Left cardiac atrium (tissue), 4 donors: ENCODE data around the gene MAP2K7. TPM values are rescaled to one million over a fixed set of nuclear protein-coding genes. Genes with fewer than 3 reads are reported as not detected.
"Not testable (repeated sequence)": the region's sequence is repeated elsewhere in the genome, so short reads cannot be mapped to it uniquely, and the experiment has no call there.

ENCODE experiments used
- ATAC-seq, 2 donors: fragments of 200-7000 bp; cut with Tn5 transposase; one replicate each; pipeline ENCODE4 v1.9.1; 2020; ENCODE audit warnings: mild to moderate bottlenecking in 2 of 2, moderate library complexity in 2 of 2
- DNase-seq: peaks from one replicate; pipeline ENCODE4 v3.0.0-alpha.2; 2020
- intact Hi-C, 2 donors: fragments of 100-400 bp; cut with DNase I; formaldehyde crosslinking; loops; one replicate each; pipeline versions ENCODE4 v1.14.1 to v1.15.1; 2022 to 2023
- total RNA-seq, 2 donors: library from RNA; stranded (reverse); fragmentation: NEBNext Ultra II Directional; extraction: Animal tissue kit (Norgen Biotek cat#: 25700); gene quantifications; one replicate each; pipeline ENCODE4 v1.2.1, GENCODE V29; 2021
- donor health status: DM: no; HTN: yes; CAD: no.
- donor health status: DM: no; HTN: yes; CAD: no; lungs with severe emphysema.
- donor health status: DM: yes; HTN: yes; CAD: no.
- donor health status: Dilated cardiomyopathy.

Gene MAP2K7
- total RNA-seq, 2 donors from 2014 or later, result 24.3 to 25.8 TPM

DNA sequence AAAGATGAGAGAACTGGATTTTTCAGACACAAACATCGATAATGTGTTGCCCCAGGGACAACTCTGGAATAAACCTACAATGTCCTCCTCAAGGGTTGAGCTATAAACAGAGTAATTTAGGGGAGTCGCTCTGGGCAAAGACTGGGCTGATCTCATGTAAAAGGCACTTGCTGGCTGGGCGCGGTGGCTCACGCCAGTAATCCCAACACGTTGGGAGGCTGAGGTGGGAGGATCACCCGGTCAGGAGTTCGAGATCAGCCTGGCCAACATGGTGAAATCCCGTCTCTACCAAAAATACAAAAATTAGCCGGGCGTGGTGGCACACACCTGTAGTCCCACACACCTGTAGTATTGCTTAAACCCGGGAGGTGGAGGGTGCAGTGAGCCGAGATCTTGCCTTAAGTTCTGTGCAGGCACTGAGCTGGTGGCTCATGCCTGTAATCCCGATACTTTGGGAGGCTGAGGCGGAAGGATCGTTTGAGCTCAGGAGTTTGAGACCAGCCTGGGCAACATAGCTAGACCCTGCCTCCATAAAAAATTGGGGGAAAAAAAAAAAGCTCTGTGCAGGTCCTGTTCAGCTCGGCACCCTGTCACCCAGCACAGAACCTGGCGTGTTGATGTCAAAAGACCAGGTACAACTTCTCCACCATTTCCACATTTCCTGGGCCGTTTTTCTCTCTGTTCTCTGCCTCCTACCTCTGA, 38.4 kb downstream of the MAP2K7 start:
- DNase-seq (no peak), ATAC-seq (no peak)

DNA sequence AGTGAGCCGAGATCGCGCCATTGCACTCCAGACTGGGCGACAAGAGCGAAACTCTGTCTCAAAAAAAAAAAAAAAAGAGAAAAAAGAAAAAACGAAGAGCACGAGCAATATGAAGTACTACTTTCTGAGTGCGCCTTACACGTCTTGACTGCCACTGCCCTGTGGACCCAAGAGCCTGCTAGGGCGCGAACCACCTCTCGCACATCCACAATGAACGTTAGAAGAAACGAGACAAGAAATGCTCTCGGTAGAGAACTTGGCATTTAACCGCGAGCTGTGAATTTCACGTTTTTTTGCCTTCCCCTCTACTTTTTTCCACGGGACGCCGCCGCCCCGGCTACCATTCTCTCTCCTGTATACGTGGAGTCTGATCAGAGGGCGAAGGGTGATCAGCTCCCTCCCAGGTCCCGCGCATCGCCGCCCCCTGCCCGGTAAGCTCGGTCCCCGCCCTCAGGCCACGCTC, 39.3 kb downstream of the MAP2K7 start:
- no peak for DNase-seq
- intact Hi-C loops, result loop anchor here (5.0 to 10.0 kb wide), 3 partner anchors 59 to 312 kb away; partner anchors contain the start of gene ELAVL1 (in 1 of the 2)
- ATAC-seq, result peak in 1 of 2 donors; percentile 23

More for the DNA sequence above, 38.4 kb downstream of the MAP2K7 start:
- intact Hi-C loops, result loop anchor here (5.0 to 10.0 kb wide), 3 partner anchors 60 to 313 kb away; partner anchors contain the start of gene ELAVL1 (in 1 of the 2)

DNA sequence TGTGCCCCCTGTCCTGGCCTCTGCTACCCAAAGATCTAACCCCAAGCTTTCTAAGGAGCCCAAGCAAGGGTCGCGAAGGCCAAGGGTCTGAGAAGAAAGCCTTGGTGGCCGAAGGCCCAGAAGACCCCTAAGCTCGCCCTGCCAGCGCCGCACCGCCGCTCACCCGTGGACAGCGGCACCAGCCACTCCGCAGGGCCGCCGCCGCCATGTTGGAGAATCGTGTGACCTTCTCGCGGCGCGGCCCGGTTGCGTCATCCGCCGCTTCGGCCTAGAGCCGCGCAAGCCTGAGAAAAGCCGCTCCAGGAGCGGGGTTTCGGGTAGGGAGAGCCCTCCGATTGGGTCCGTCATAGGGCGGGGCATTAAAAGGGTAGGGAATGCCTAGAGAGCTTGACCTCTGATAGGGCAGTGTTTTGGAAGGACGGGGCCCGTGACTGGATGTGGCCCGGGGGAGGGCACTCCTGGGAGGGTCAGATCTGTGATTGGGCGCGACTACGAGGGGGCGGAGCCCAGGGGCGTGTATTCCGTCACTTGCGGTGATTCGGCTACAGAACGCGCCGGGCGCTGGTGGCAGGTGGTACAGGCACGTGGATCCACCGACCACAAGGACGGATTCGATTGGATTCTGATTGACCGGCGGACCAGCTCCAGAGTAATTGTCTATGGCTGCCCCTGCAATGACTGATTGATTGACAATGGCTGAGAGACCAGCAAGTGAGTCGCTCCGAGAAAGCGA, 39.9 kb downstream of the MAP2K7 start, which contains the start of gene TIMM44:
TSS of gene TIMM44 (minus strand) at position 223 of the 733 bp plus-strand sequence. CDS start at position 208, 15 bp downstream.
- peak; percentile 99 to 100 for ATAC-seq
- DNase-seq, result peak; percentile 99
- intact Hi-C loops, result loop anchor here (2.0 to 10.0 kb wide), 4 partner anchors 59 to 311 kb away; partner anchors contain the start of gene ELAVL1 (in 1 of the 2)

DNA sequence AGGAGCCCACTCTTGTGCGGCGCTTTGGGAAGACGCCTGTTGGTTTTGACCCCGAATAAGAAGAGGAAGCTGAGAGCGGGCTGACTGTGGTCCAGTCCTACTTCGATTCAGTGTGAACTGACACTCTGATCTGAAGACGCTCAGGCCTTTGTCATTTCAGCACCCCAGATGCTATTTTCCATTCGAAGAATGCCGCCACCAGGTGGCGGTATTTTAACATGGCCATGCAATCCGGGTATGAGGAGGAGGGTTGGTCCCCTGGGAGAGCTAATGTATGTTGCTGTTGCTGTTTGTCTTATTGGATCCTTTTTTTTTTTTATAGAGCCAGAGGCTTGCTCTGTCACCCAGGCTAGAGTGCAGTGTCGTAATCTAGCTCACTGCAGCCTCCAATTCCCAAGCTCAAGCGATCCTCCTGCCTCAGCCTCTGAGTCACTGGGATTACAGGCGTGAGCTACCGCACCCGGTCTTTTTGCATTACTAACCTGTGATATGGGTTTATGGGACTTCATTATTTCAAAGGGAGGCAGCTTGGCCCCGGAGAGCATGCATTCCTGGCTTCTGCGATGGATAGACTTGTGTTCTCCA, 40.6 kb downstream of the MAP2K7 start:
- ATAC-seq, result peak; percentile 53 to 73
- DNase-seq, result peak; percentile 91
- intact Hi-C loops, result loop anchor here (2.0 to 10.0 kb wide), 4 partner anchors 58 to 311 kb away; partner anchors contain the start of gene ELAVL1 (in 1 of the 2)

DNA sequence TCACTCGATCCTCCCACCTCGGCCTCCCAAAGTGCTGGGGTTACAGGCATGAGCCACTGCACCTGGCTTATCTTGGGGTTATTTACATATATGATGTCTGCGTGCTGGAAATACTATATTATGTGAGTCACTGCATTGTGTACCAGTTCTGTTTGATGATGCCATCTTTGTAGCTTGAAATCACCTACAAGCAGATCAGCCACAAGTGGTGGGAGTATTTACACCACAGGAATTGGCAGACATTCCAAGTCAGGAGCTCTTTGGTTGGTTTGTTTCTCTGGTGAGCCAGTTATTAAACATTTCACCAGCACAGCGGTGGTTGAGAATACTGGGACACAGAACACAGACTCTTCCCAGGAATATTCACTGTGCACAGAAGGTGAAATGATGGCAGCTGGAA, 44.3 kb downstream of the MAP2K7 start:
- no peak for DNase-seq
- ATAC-seq, result no peak
- intact Hi-C loops, result loop anchor here in 1 of 2 donors (10.0 kb wide), 2 partner anchors 57 to 307 kb away; partner anchors contain the start of gene ELAVL1

DNA sequence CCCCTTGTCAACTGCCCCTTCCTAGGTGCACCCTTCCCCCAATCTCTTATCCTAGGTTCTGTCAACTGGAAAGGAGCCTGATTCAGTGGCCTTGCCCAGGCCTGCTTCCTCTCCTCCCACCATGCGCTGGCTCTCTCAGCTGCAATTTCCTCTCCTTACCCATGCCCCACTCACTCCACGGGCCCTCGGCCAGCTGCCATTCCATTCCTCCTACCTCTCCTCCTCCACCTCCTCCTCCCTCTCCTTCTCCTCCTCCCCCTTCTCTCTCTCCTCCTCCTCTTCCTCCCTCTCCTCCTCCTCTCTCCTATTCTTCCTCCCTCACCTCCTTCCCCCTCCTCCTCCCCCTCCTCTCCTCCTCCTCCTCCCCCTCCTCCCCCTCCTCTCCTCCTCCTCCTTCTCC, 49.4 kb downstream of the MAP2K7 start:
- ATAC-seq (peak in 1 of 2 donors; percentile 52), DNase-seq (no peak)
- intact Hi-C loops, result loop anchor here in 1 of 2 donors (10.0 kb wide), 1 partner anchor 202 kb away; no protein-coding TSS in a partner anchor

DNA sequence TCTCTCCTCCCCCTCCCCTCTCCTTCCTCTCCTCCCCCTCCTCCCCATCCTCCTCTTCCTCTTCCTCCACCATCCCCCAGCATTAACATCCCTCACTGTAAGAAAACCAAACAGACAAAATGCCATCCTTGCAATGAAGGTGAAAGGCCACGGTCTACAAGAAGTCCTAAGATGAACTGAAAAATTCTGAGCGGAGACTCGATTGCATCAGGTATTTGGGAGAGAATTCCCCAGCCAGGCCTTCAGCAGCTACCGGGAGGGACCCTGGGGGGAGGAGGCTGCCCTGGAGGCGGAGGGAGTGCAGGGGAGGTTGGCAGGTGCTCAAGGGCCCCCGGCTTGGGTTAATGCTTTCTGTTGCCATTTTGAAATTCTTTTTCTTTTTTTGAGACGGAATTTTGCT, 49.9 kb downstream of the MAP2K7 start:
- ATAC-seq, result no peak
- DNase-seq, result no peak
- intact Hi-C loops, result loop anchor here in 1 of 2 donors (10.0 kb wide), 1 partner anchor 201 kb away; no protein-coding TSS in a partner anchor

DNA sequence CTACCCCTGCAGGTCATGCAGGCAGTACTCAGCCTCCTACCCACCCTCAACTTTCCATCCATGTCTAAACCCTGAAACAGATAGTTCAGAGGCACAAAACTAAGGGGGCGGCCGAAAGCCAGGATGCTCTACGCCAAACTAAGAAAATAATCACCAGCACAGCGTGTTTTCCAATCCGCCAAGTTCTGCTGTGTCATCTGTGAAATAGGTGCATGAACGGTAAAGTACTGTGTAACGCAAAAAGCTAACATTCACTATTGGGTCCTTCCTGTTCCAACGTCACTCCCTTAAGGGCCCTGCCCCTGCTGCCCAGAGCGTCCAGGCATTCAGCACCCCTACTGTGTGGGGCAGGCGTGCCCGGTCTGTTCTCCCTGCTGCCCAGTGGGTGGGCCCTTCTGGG, 52.0 kb downstream of the MAP2K7 start:
- DNase-seq (no peak), ATAC-seq (no peak)
- intact Hi-C loops, result loop anchor here in 1 of 2 donors (10.0 kb wide), 1 partner anchor 199 kb away; no protein-coding TSS in a partner anchor

DNA sequence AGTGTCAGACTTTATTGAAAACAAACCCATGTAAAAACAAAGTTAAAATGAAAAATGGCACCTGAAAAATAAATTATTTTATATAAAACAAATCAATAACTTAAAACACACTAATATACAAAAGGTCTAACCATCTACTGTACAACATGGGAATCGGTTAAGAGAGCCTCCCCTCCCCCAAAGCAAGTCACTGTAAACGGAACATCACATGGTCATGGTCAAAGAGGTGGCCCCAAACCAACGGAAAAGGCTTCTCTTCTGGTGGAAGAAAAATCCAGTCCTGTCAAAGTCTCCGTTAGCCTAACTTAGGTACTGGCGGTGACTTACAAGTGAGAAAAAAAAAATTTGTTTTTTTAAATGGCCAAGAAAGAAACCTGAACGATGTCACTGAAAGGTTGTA, 55.5 kb downstream of the MAP2K7 start:
- DNase-seq (no peak), ATAC-seq (no peak)
- intact Hi-C loops, result loop anchor here in 1 of 2 donors (10.0 kb wide), 1 partner anchor 196 kb away; no protein-coding TSS in a partner anchor

DNA sequence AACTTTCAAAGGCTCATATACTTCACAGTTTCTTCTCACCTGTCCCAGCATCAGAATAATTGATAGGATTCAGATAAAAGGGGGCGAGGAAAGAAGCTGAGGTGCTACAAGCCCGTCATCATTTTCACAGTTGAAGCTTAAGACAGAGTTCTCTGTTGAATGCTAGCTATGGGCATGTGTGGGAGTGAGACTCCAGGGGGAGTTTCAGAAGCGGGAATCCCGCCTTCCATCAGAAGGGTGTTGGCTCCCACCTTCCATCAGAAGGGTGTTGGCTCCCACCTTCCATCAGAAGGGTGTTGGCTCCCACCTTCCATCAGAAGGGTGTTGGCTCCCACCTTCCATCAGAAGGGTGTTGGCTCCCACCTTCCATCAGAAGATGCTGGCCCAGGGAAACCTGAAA, 57.4 kb downstream of the MAP2K7 start:
- DNase-seq, ATAC-seq, intact Hi-C loops: not testable (repeated sequence)

DNA sequence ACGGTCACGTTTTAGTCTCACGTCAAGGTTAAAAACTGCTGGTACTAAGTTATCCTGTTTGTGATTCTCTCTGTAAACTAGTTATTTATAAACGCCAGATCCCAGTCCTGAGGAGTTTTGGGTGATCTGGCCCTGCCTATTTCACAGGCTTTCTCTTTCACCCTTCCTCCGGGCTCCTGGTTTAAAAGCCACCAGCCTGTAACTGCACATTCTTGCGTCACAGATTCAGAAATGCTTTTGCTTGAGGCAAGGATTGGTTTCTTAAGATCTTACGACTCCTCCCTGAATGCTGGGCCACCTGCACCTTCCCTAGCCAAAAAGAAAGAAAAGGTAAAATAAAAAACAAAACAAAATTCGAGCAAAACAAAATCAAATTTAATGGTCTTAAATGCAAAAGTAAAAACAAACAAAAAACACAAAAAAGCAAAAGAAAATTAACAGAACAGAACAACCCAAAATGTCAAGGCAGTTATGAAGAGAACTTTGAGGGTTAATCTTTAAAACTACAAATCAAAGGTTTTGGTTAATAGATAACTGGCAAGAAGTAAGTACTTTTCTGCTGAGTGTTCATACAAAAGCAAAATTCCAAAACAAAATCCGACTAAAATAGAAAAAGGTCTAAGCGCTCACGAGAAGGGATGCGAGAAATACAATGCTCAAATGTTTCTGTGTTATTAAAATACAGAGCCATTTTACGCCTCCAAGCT, 58.4 kb downstream of the MAP2K7 start:
- DNase-seq (no peak), ATAC-seq (no peak)
- intact Hi-C loops, result no loop called here

DNA sequence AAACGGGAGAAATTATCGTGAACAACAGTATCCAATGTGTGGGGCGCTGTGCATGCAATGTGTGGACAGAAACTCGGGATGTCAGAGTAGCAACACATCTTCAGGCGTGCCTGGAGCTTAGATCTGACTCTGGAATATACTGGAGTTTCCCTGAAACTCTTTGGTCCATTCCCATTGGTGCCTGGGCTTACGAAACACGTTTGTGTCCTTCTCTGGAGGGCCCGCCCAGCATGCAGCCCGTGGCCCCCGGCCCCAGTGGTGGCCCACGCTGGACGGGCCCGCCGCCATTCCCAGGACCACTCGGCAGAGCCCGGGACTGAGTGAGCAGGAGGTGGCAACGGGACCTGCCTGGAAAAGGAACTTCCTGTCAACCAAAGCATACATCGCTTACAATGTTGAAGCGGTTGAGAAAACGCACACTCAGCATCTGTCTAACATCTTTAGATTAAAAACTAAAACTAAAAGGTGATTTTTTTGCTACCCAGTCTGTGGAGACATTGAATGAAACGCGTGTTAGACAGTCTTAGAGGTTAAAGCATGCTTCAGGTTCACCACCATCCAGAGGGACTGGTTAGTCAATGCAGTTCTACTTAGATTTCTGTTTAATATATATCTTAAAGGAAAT, 59.1 kb downstream of the MAP2K7 start:
- no peak for DNase-seq
- intact Hi-C loops, result no loop called here
- no peak for ATAC-seq

DNA sequence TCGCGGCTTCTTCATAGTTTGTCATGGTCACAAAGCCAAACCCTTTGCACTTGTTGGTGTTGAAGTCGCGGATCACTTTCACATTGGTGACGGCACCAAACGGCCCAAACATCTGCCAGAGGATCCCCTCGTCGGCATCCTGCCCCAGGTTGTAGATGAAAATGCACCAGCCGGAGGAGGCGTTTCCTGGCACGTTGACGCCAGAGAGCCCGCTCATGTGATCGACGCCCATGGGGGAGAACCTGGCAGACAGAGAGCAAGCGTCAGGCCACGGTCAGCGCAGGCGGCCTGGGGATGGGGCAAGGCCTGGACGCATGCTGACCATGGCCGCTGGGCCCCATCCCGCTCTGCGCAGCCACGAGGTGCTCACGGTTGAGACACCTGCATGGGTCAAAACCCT, 59.9 kb downstream of the MAP2K7 start:
- peak in 1 of 2 donors; percentile 10 for ATAC-seq
- DNase-seq, result peak; percentile 49
- intact Hi-C loops, result no loop called here

Other genes starting within 250 kb of the MAP2K7 start
- gene RETN, start 234.8 kb upstream of the MAP2K7 start, total RNA-seq, result 1 to 10 TPM; 1.4 to 1.6 TPM
- gene MCEMP1, start 226.8 kb upstream of the MAP2K7 start, total RNA-seq, result 1 to 10 TPM; 1.2 to 1.7 TPM
- gene TRAPPC5, start 223.0 kb upstream of the MAP2K7 start, total RNA-seq, result 100 to 1,000 TPM in 1 of 2 donors, 10 to 100 TPM in 1; 82.6 to 108 TPM
- 1 to 10 TPM in 1 of 2 donors, under 1 TPM in 1; 0.31 to 1.7 TPM for gene FCER2, start 201.7 kb upstream of the MAP2K7 start, total RNA-seq
- 1 to 10 TPM; 2.6 to 7.3 TPM for gene CLEC4G, start 171.8 kb upstream of the MAP2K7 start, total RNA-seq
- 10 to 100 TPM; 18.3 to 39.5 TPM for gene CD209, start 156.3 kb upstream of the MAP2K7 start, total RNA-seq
- under 1 TPM in 1 of 2 donors, not detected in 1; 0.29 TPM for gene CLEC4M, start 140.6 kb upstream of the MAP2K7 start, total RNA-seq
- 10 to 100 TPM; 17.6 to 18.8 TPM for gene EVI5L, start 73.7 kb upstream of the MAP2K7 start, total RNA-seq
- under 1 TPM; 0.10 to 0.24 TPM for gene PRR36, start 29.5 kb upstream of the MAP2K7 start, total RNA-seq
- gene LRRC8E, start 15.4 kb upstream of the MAP2K7 start, total RNA-seq, result 1 to 10 TPM in 1 of 2 donors, under 1 TPM in 1; 0.88 to 1.7 TPM
- gene TGFBR3L, start 11.0 kb downstream of the MAP2K7 start, total RNA-seq, result 10 to 100 TPM in 1 of 2 donors, 1 to 10 TPM in 1; 9.7 to 13.6 TPM
- gene SNAPC2, start 16.5 kb downstream of the MAP2K7 start, total RNA-seq, result 10 to 100 TPM in 1 of 2 donors, 1 to 10 TPM in 1; 9.6 to 13.9 TPM
- under 1 TPM; 0.91 to 0.97 TPM for gene CTXN1, start 22.3 kb downstream of the MAP2K7 start, total RNA-seq
- 10 to 100 TPM; 70.6 to 73.8 TPM for gene TIMM44, start 39.8 kb downstream of the MAP2K7 start, total RNA-seq
- gene ELAVL1, start 101.8 kb downstream of the MAP2K7 start, total RNA-seq, result 10 to 100 TPM; 51.6 to 68.3 TPM
- gene CCL25, start 148.9 kb downstream of the MAP2K7 start, total RNA-seq, result not detected
- not detected for gene FBN3, start 245.7 kb downstream of the MAP2K7 start, total RNA-seq